ENCODE results near the gene TAF9. TPM values are rescaled to one million over a fixed set of nuclear protein-coding genes. Genes with fewer than 3 reads are reported as not detected.
"Not testable (repeated sequence)": the region's sequence is repeated elsewhere in the genome, so short reads cannot be mapped to it uniquely, and the experiment has no call there.

Gene TAF9
- total RNA-seq, 1 donor from 2014 or later, result 45.4 TPM

- Mint-ChIP-seq H3K4me1 (peaks cover 8% of the 10 kb centered on the region), H3K36me3 (ENCODE audit: low read depth) (peaks cover 31% of the 10 kb centered on the region), H3K9me3 (no peaks in the 10 kb centered on the region), H3K27ac (no peak within 1 kb of the TSS), H3K4me3 (peak within 1 kb of the TSS; percentile 69), H3K27me3 (no peaks in the 10 kb centered on the region)
- DNase-seq (peak; percentile 33), ATAC-seq (ENCODE audit: low read depth) (peak; percentile 87)
- intact Hi-C loops (cut with micrococcal nuclease), result loop anchor here (1.0 kb wide), 1 partner anchor 322 kb away; no protein-coding TSS in a partner anchor
- no peak for TF ChIP-seq CTCF (IDR thresholded peaks at IDR 0.05)
- ChIA-PET CTCF (no interaction called here), POLR2A (no interaction called here)
Measured at GRCh38 chr5:69414885-69415583, 45.7 kb upstream of the TAF9 start, which contains the start of gene MARVELD2. TSS of gene MARVELD2 (plus strand) at chr5:69415116. CDS start at chr5:69419386, 4,270 bp downstream.

- no peaks in the 10 kb centered on the region for H3K27me3 Mint-ChIP-seq
Measured at GRCh38 chr5:69404659-69405330, 35.5 kb upstream of the TAF9 start.

DNA sequence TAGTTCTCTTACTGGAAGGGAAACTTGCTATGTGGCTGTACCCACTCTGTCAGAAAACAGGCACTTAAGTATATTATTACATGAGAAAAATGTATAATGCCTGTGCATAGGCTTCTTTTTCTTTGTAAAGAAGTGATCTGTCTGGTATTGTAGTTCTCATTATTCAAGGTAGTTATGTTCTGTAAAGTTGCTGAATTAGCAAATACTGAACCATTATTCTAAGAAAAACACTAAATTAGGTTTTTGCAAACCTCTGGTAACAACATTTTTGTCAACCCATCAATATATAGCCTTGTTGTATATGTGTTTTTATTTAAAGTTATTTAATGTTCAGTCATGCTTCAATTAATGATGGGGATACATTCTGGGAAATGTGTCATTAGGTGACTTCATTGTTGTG, 9.1 kb upstream of the TAF9 start:
- no peak for TF ChIP-seq CTCF (IDR thresholded peaks at IDR 0.05)
- no peak overlapping the region for H3K4me3 Mint-ChIP-seq
- ChIA-PET POLR2A (no interaction called here), CTCF (interaction anchor here (0.6 kb wide), 1 partner anchor 33 kb away, joined by 3 read pairs; no protein-coding TSS in a partner anchor)
- H3K4me1 Mint-ChIP-seq, result peaks cover 26% of the 10 kb centered on the region
- DNase-seq (no peak), ATAC-seq (ENCODE audit: low read depth) (no peak)
- H3K36me3 Mint-ChIP-seq (ENCODE audit: low read depth), result peaks cover 44% of the 10 kb centered on the region
- intact Hi-C loops (cut with micrococcal nuclease), result no loop called here
- no peaks in the 10 kb centered on the region for H3K27me3 Mint-ChIP-seq
- H3K9me3 Mint-ChIP-seq, result no peaks in the 10 kb centered on the region
- no peak overlapping the region for H3K27ac Mint-ChIP-seq

More at GRCh38 chr5:69404659-69405330, 35.5 kb upstream of the TAF9 start:
- Mint-ChIP-seq H3K9me3 (peaks cover 4% of the 10 kb centered on the region), H3K4me3 (no peak overlapping the region), H3K27ac (no peak overlapping the region), H3K4me1 (no peaks in the 10 kb centered on the region), H3K36me3 (ENCODE audit: low read depth) (peaks cover 64% of the 10 kb centered on the region)
- no peak for TF ChIP-seq CTCF (IDR thresholded peaks at IDR 0.05)
- no peak for ATAC-seq (ENCODE audit: low read depth)
- ChIA-PET CTCF (no interaction called here), POLR2A (no interaction called here)
- DNase-seq, result no peak
- intact Hi-C loops (cut with micrococcal nuclease), result no loop called here

DNA sequence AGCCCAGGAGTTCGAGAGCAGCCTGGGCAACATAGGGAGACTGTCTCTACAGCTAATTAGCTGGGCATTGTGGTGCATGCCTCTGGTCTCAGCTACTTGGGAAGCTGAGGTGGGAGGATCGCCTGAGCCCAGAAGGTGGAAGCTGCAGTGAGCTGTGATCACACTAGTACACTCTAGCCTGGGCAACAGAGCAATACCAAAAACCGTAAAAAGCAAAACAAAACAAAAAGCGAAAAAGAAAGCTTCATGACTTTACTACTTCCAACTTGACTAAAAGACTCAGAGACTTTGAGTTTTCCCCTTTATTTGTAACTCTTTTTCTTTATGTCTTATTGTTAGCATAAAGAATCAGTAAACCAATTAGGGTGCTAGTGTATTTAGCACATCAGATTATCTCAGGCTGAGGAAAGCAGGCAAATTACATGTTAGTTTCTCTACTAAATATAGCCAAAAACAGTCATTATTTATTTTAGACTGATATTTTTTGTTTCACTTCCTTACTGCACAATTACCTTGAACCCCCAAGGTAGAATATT, 5.7 kb upstream of the TAF9 start:
- ATAC-seq (ENCODE audit: low read depth), result peak; percentile 59
- ChIA-PET POLR2A (no interaction called here), CTCF (interaction anchor here (1.5 kb wide), 1 partner anchor 281 kb away, joined by 5 read pairs; the partner anchor contains the start of gene SLC30A5)
- Mint-ChIP-seq H3K27ac (peak overlapping the region; percentile 87), H3K4me1 (peaks cover 46% of the 10 kb centered on the region), H3K27me3 (no peaks in the 10 kb centered on the region), H3K9me3 (no peaks in the 10 kb centered on the region), H3K4me3 (peak overlapping the region; percentile 70), H3K36me3 (ENCODE audit: low read depth) (peaks cover 28% of the 10 kb centered on the region)
- intact Hi-C loops (cut with micrococcal nuclease), result no loop called here
- DNase-seq, result no peak
- no peak for TF ChIP-seq CTCF (IDR thresholded peaks at IDR 0.05)

DNA sequence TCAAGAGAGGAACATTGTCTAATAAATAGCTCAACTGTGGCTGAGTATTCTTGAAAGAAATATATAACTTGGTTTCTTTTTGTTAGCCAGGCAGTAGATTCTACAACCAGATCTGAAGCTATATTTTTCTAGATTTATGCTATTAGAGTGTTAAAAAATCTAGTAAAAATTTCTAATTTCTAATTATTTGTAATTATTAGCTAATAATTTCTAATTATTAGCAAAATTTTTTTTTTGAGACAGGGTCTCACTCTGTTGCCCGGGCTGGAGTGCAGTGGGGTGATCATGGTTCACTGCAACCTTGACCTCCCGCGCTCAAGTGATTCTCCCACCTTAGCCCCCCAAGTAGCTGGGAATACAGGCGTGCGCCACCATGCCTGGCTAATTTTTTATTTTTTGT, 3.1 kb upstream of the TAF9 start:
- POLR2A ChIA-PET, result interaction anchor here (1.0 to 1.1 kb wide), 2 partner anchors 37 to 279 kb away, joined by 4 to 8 read pairs; no protein-coding TSS in a partner anchor
- CTCF ChIA-PET, result interaction anchor here (0.9 to 1.8 kb wide), 2 partner anchors 38 to 279 kb away, joined by 4 to 6 read pairs; partner anchors contain the start of gene SLC30A5
- Mint-ChIP-seq H3K36me3 (ENCODE audit: low read depth) (peaks cover 35% of the 10 kb centered on the region), H3K27me3 (no peaks in the 10 kb centered on the region), H3K27ac (no peak overlapping the region), H3K9me3 (no peaks in the 10 kb centered on the region), H3K4me3 (peak overlapping the region; percentile 19), H3K4me1 (peaks cover 60% of the 10 kb centered on the region)
- ATAC-seq (ENCODE audit: low read depth) (no peak), DNase-seq (no peak)
- TF ChIP-seq CTCF (IDR thresholded peaks at IDR 0.05), result no peak
- intact Hi-C loops (cut with micrococcal nuclease), result no loop called here

DNA sequence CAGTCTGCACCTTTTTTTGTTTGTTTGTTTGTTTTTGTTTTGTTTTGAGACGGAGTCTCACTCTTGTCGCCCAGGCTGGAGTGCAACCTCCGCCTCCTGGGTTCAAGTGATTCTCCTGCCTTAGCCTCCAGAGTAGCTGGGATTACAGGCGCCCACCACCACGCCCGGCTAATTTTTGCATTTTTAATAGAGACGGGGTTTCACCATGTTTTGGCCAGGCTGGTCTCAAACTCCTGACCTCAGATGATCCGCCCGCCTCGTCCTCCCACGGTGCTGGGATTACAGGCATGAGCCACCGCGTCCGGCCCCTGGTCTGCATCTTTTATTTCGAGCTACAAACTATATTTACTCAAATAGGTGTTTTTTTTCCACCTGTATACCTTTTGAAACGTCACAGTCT, 1.0 kb upstream of the TAF9 start:
- Mint-ChIP-seq H3K36me3 (ENCODE audit: low read depth) (peaks cover 34% of the 10 kb centered on the region), H3K4me1 (peaks cover 57% of the 10 kb centered on the region), H3K4me3 (peak overlapping the region; percentile 97), H3K27ac (peak overlapping the region; percentile 98)
- H3K27me3 Mint-ChIP-seq; H3K9me3 Mint-ChIP-seq; intact Hi-C loops (cut with micrococcal nuclease); DNase-seq; ATAC-seq (ENCODE audit: low read depth): not testable (repeated sequence)
- ChIA-PET CTCF (interaction anchor here (1.7 kb wide), 1 partner anchor 277 kb away, joined by 8 read pairs; the partner anchor contains the start of gene SLC30A5), POLR2A (interaction anchor here (0.6 to 1.3 kb wide), 5 partner anchors 36 to 277 kb away, joined by 3 to 13 read pairs (median 5); partner anchors contain the start of genes CCDC125 and CDK7)
